GM12865 (cell line): Measurements from ENCODE around the gene RNF115.
"Not testable (repeated sequence)": the region's sequence is repeated elsewhere in the genome, so short reads cannot be mapped to it uniquely, and the experiment has no call there.

Source experiments
- DNase-seq: peaks from one replicate; pipeline ENCODE4 v3.0.0; 2010; ENCODE audit warnings: low read depth
- H3K4me3 ChIP-seq: 2 replicates; pipeline ENCODE4 v1.5.1; 2011; ENCODE audit warnings: mild to moderate bottlenecking, low read depth, low read length, control low read depth
- CTCF ChIP-seq: IDR thresholded peaks from 2 replicates; pipeline ENCODE4 v1.5.1; 2011; ENCODE audit warnings: low read length, control low read depth, low read depth, inconsistent platforms; ENCODE audit not compliant: insufficient read depth; ENCODE audit errors: missing control alignments

Gene RNF115

GRCh38 chr1:145720878-145721671, 102.8 kb downstream of the RNF115 start:
- no peak overlapping the region for H3K4me3 ChIP-seq
- peak; percentile 70 for DNase-seq
- peak; percentile 91 for TF ChIP-seq CTCF

- DNase-seq: no peak
- no peak for TF ChIP-seq CTCF
- no peak overlapping the region for H3K4me3 ChIP-seq
These were observed 103.4 kb downstream of the RNF115 start for GRCh38 chr1:145720556-145720877.

GRCh38 chr1:145719230-145720079, 104.4 kb downstream of the RNF115 start, which contains the start of gene CD160:
Gene CD160, plus strand, starts transcription at chr1:145719499. Its CDS starts 8,829 bp downstream, at chr1:145728328.
- H3K4me3 ChIP-seq: no peak within 1 kb of the TSS
- DNase-seq: peak; percentile 75
- TF ChIP-seq CTCF: no peak

- DNase-seq, H3K4me3 ChIP-seq: not testable (repeated sequence)
These were observed 105.4 kb downstream of the RNF115 start for GRCh38 chr1:145718465-145718864.

GRCh38 chr1:145717833-145718232, 106.1 kb downstream of the RNF115 start:
- H3K4me3 ChIP-seq: no peak overlapping the region
- DNase-seq: no peak
- no peak for TF ChIP-seq CTCF

GRCh38 chr1:145716641-145717345, 107.1 kb downstream of the RNF115 start:
- DNase-seq: no peak
- TF ChIP-seq CTCF: no peak
- H3K4me3 ChIP-seq: no peak overlapping the region
